ENCODE measurements around the gene SCUBE3.

DNA sequence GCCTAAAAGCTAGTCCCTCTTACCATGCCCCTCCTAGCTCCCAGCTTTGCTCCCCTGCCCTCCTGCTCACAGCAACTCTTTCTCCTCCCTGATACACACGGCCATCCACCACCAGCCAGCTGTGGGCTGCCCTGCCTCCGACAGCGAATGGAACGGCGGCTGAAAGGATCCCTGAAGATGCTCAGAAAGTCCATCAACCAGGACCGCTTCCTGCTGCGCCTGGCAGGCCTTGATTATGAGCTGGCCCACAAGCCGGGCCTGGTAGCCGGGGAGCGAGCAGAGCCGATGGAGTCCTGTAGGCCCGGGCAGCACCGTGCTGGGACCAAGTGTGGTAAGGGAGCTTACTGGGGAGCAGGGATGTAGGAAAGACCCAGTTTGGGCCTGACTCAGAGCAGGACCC is 29.1 kb downstream of the SCUBE3 start:
- TF ChIP-seq, protein P1, sequence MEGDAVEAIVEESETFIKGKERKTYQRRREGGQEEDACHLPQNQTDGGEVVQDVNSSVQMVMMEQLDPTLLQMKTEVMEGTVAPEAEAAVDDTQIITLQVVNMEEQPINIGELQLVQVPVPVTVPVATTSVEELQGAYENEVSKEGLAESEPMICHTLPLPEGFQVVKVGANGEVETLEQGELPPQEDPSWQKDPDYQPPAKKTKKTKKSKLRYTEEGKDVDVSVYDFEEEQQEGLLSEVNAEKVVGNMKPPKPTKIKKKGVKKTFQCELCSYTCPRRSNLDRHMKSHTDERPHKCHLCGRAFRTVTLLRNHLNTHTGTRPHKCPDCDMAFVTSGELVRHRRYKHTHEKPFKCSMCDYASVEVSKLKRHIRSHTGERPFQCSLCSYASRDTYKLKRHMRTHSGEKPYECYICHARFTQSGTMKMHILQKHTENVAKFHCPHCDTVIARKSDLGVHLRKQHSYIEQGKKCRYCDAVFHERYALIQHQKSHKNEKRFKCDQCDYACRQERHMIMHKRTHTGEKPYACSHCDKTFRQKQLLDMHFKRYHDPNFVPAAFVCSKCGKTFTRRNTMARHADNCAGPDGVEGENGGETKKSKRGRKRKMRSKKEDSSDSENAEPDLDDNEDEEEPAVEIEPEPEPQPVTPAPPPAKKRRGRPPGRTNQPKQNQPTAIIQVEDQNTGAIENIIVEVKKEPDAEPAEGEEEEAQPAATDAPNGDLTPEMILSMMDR (IDR thresholded peaks at IDR 0.05): no peak
- no peak for TF ChIP-seq POLR2AphosphoS5 (IDR thresholded peaks at IDR 0.05)
